Lower lobe of right lung (tissue), 2 donors: ENCODE data around the gene PTPRF. TPM values are rescaled to one million over a fixed set of nuclear protein-coding genes. Genes with fewer than 3 reads are reported as not detected.

ENCODE experiments used
- ATAC-seq, 2 donors: fragments of 200-7000 bp; cut with Tn5 transposase; one replicate each; pipeline ENCODE4 v1.9.1; 2020 to 2022; ENCODE audit warnings: mild to moderate bottlenecking in 2 of 2, moderate library complexity in 2 of 2
- DNase-seq: peaks from one replicate; pipeline ENCODE4 v3.0.0-alpha.2; 2020
- H3K27ac ChIP-seq: fragments of 200-600 bp; one replicate; pipeline ENCODE4 v1.8.0; 2022
- H3K27me3 ChIP-seq: fragments of 200-600 bp; one replicate; pipeline ENCODE4 v1.8.0; 2022; ENCODE audit warnings: low read depth
- H3K36me3 ChIP-seq: fragments of 200-600 bp; one replicate; pipeline ENCODE4 v1.8.0; 2022; ENCODE audit warnings: mild to moderate bottlenecking
- H3K4me1 ChIP-seq: fragments of 200-600 bp; one replicate; pipeline ENCODE4 v1.8.0; 2022
- H3K4me3 ChIP-seq: fragments of 200-600 bp; one replicate; pipeline ENCODE4 v1.8.0; 2022; ENCODE audit warnings: mild to moderate bottlenecking
- H3K9me3 ChIP-seq: fragments of 200-600 bp; one replicate; pipeline ENCODE4 v1.8.0; 2022
- intact Hi-C: fragments of 100-400 bp; cut with DNase I; formaldehyde crosslinking; loops from one replicate; pipeline ENCODE4 v1.11.0; 2022
- total RNA-seq: library from RNA; stranded (reverse); fragmentation: NEBNext Ultra II Directional; extraction: Animal tissue kit (Norgen Biotek cat#: 25700); gene quantifications from one replicate; pipeline ENCODE4 v1.2.1, GENCODE V29; 2021
- TF ChIP-seq, protein P1 (sequence below): fragments of 200-600 bp; IDR thresholded peaks from one replicate; pipeline ENCODE4 v1.8.0; 2022; ENCODE audit warnings: antibody characterized with exemption, mild to moderate bottlenecking
- donor health status: DM: no; HTN: yes; CAD: no; lungs with severe emphysema.

Gene PTPRF
- total RNA-seq, 1 donor from 2014 or later: 176 TPM

- intact Hi-C loops: no loop called here
- Histone ChIP-seq H3K9me3 (no peaks in the 10 kb centered on the region), H3K4me1 (no peaks in the 10 kb centered on the region), H3K27ac (no peak overlapping the region), H3K27me3 (no peaks in the 10 kb centered on the region), H3K4me3 (no peak overlapping the region), H3K36me3 (peaks cover 72% of the 10 kb centered on the region)
- ATAC-seq: no peak
- TF ChIP-seq, protein P1, sequence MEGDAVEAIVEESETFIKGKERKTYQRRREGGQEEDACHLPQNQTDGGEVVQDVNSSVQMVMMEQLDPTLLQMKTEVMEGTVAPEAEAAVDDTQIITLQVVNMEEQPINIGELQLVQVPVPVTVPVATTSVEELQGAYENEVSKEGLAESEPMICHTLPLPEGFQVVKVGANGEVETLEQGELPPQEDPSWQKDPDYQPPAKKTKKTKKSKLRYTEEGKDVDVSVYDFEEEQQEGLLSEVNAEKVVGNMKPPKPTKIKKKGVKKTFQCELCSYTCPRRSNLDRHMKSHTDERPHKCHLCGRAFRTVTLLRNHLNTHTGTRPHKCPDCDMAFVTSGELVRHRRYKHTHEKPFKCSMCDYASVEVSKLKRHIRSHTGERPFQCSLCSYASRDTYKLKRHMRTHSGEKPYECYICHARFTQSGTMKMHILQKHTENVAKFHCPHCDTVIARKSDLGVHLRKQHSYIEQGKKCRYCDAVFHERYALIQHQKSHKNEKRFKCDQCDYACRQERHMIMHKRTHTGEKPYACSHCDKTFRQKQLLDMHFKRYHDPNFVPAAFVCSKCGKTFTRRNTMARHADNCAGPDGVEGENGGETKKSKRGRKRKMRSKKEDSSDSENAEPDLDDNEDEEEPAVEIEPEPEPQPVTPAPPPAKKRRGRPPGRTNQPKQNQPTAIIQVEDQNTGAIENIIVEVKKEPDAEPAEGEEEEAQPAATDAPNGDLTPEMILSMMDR: no peak
- peak; percentile 22 for DNase-seq
Observed at GRCh38 chr1:43619996-43620920, 89.6 kb downstream of the PTPRF start.

GRCh38 chr1:43620956-43621355 is 90.3 kb downstream of the PTPRF start:
- Histone ChIP-seq H3K27ac (no peak overlapping the region), H3K27me3 (no peaks in the 10 kb centered on the region), H3K4me3 (no peak overlapping the region), H3K9me3 (no peaks in the 10 kb centered on the region), H3K36me3 (peaks cover 69% of the 10 kb centered on the region), H3K4me1 (no peaks in the 10 kb centered on the region)
- intact Hi-C loops: no loop called here
- ATAC-seq (no peak), DNase-seq (peak; percentile 20)
- TF ChIP-seq, protein P1: no peak

DNA sequence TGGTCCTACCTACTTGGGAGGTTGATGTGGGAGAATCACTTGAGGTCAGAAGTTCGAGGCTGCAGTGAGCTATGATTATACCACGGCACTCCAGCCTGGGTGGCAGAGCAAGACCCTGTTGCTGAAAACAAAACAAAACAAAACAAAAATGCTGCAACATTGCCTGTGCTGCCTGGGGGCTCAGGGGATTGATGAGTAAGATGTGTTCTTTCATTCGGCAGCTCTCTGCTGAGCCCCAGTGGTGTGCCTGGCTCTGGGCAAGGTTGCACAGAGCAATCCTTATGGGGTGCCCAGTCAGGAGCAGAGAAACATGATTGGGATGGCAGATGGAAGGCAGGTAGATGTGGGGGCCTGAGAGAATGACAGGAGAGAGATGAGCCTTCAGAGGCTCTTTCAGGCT is 90.7 kb downstream of the PTPRF start:
- no peaks in the 10 kb centered on the region for H3K9me3 ChIP-seq
- intact Hi-C loops: no loop called here
- no peaks in the 10 kb centered on the region for H3K4me1 ChIP-seq
- no peaks in the 10 kb centered on the region for H3K27me3 ChIP-seq
- H3K27ac ChIP-seq: no peak overlapping the region
- DNase-seq (peak; percentile 3), ATAC-seq (no peak)
- TF ChIP-seq, protein P1: no peak
- H3K36me3 ChIP-seq: peaks cover 65% of the 10 kb centered on the region
- no peak overlapping the region for H3K4me3 ChIP-seq

DNA sequence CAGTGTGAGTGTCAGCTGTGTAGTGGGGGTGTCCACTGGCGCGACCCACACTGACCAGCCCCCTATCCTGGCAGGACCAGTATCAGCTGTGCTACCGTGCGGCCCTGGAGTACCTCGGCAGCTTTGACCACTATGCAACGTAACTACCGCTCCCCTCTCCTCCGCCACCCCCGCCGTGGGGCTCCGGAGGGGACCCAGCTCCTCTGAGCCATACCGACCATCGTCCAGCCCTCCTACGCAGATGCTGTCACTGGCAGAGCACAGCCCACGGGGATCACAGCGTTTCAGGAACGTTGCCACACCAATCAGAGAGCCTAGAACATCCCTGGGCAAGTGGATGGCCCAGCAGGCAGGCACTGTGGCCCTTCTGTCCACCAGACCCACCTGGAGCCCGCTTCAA is 91.2 kb downstream of the PTPRF start:
- no peak overlapping the region for H3K4me3 ChIP-seq
- H3K9me3 ChIP-seq: no peaks in the 10 kb centered on the region
- H3K4me1 ChIP-seq: no peaks in the 10 kb centered on the region
- no peaks in the 10 kb centered on the region for H3K27me3 ChIP-seq
- H3K27ac ChIP-seq: no peak overlapping the region
- peaks cover 63% of the 10 kb centered on the region for H3K36me3 ChIP-seq
- TF ChIP-seq, protein P1: no peak
- ATAC-seq (peak in 1 of 2 donors; percentile 10), DNase-seq (peak; percentile 18)
- intact Hi-C loops: no loop called here

DNA sequence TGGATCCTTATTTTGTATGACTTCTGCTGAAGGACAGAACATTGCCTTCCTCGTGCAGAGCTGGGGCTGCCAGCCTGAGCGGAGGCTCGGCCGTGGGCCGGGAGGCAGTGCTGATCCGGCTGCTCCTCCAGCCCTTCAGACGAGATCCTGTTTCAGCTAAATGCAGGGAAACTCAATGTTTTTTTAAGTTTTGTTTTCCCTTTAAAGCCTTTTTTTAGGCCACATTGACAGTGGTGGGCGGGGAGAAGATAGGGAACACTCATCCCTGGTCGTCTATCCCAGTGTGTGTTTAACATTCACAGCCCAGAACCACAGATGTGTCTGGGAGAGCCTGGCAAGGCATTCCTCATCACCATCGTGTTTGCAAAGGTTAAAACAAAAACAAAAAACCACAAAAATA is 91.8 kb downstream of the PTPRF start:
- H3K27ac ChIP-seq: no peak overlapping the region
- no peak overlapping the region for H3K4me3 ChIP-seq
- TF ChIP-seq, protein P1: no peak
- peak; percentile 12 for DNase-seq
- H3K27me3 ChIP-seq: no peaks in the 10 kb centered on the region
- H3K36me3 ChIP-seq: peaks cover 57% of the 10 kb centered on the region
- H3K4me1 ChIP-seq: no peaks in the 10 kb centered on the region
- intact Hi-C loops: no loop called here
- no peaks in the 10 kb centered on the region for H3K9me3 ChIP-seq
- no peak for ATAC-seq
